ENCODE measurements around the gene CTSD.

DNA sequence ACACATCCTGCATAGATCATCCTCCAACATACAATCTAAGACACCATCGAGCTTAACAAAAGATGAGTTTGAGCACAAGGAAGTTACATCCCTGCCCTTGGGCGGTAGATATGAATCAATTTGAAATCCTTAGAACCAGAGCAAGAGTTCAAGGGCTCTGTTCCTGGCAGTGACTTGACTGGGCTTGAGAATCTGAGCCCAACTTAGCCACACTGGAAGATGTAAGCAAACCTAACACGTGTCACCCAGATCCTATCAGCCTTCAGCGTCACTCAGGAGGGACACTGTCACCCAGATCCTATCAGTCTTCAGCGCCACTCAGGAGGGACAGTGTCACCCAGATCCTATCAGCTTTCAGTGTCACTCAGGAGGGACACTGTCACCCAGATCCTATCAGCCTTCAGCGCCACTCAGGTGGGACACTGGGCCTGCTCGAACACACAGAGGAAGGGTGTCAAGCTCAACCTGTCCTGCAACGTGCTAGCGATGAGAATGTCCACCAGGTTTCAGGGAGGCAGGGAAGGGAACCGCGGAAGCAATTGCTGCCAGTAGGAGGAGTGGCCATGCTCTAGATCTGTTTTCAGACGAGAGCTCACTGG lies 32.8 kb upstream of the CTSD start:
- TF ChIP-seq MAX (IDR thresholded peaks at IDR 0.05) (no peak), TAF1 (conservative IDR thresholded peaks at IDR 0.05) (no peak), RAD21 (IDR thresholded peaks at IDR 0.05) (no peak), JUND (IDR thresholded peaks at IDR 0.05) (no peak), YY1 (IDR thresholded peaks at IDR 0.05) (no peak), SP1 (IDR thresholded peaks at IDR 0.05) (no peak), EGR1 (IDR thresholded peaks at IDR 0.05; ENCODE audit: low read depth in 2 of 2) (no peak), GABPA (IDR thresholded peaks at IDR 0.05 in 1 of 2, conservative IDR thresholded peaks at IDR 0.05 in 1 of 2) (no peak), FOXA2 (IDR thresholded peaks at IDR 0.05) (no peak), FOXA1 (IDR thresholded peaks at IDR 0.05) (no peak)
- TF ChIP-seq, protein P1, sequence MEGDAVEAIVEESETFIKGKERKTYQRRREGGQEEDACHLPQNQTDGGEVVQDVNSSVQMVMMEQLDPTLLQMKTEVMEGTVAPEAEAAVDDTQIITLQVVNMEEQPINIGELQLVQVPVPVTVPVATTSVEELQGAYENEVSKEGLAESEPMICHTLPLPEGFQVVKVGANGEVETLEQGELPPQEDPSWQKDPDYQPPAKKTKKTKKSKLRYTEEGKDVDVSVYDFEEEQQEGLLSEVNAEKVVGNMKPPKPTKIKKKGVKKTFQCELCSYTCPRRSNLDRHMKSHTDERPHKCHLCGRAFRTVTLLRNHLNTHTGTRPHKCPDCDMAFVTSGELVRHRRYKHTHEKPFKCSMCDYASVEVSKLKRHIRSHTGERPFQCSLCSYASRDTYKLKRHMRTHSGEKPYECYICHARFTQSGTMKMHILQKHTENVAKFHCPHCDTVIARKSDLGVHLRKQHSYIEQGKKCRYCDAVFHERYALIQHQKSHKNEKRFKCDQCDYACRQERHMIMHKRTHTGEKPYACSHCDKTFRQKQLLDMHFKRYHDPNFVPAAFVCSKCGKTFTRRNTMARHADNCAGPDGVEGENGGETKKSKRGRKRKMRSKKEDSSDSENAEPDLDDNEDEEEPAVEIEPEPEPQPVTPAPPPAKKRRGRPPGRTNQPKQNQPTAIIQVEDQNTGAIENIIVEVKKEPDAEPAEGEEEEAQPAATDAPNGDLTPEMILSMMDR (IDR thresholded peaks at IDR 0.05; ENCODE audit: low read depth, low read length, missing input control) = no peak
- TF ChIP-seq, protein P2, sequence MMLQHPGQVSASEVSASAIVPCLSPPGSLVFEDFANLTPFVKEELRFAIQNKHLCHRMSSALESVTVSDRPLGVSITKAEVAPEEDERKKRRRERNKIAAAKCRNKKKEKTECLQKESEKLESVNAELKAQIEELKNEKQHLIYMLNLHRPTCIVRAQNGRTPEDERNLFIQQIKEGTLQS (IDR thresholded peaks at IDR 0.05) = no peak

All from liver (tissue), 3 donors.